Omental fat pad (tissue), 4 donors: ENCODE data around the gene SLC6A11. TPM values are rescaled to one million over a fixed set of nuclear protein-coding genes. Genes with fewer than 3 reads are reported as not detected.

Experiments used
- ATAC-seq: fragments of 150-250 bp; one replicate; pipeline ENCODE4 v1.9.1; 2016; ENCODE audit warnings: mild to moderate bottlenecking, moderate library complexity; ENCODE audit not compliant: low FRiP score
- DNase-seq: peaks from one replicate; pipeline ENCODE4 v3.0.0-alpha.2; 2019; ENCODE audit warnings: low spot score
- total RNA-seq, 4 donors: library from RNA; depleted of rRNA; stranded (reverse); fragments of >200 nt; gene quantifications; one replicate each; pipeline ENCODE4 v1.1.0, GENCODE V29; 2016
- TF ChIP-seq, protein P1 (sequence below), 3 donors: fragments of 450-650 bp; IDR thresholded peaks; one replicate each; pipeline ENCODE4 v1.5.1; 2016 to 2017; ENCODE audit warnings: antibody characterized with exemption in 3 of 3, mild to moderate bottlenecking in 3 of 3, moderate library complexity in 2 of 3

The SLC6A11 gene
- total RNA-seq, 4 donors from 2014 or later, result 0.09 TPM; not detected in 3

DNA sequence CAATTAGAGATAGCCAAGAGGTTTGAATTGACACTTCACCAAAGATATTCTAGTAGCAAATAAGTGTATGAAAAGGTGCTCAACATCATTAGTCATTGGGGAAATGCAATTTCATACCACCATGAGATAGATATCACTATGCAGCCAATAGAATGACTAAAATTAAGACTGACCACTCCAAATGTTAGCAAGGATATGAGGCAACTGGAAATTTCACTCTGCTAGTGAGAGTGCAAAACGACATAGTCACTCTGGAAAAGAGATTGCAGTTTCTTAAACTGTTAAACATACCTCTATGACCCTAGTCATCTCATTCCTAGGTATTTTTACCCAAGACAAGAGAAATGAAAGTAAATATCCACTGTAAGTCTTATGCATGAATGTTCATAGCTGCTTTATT is 27.6 kb upstream of the SLC6A11 start:
- ATAC-seq (no peak), DNase-seq (no peak)
- TF ChIP-seq, protein P1, sequence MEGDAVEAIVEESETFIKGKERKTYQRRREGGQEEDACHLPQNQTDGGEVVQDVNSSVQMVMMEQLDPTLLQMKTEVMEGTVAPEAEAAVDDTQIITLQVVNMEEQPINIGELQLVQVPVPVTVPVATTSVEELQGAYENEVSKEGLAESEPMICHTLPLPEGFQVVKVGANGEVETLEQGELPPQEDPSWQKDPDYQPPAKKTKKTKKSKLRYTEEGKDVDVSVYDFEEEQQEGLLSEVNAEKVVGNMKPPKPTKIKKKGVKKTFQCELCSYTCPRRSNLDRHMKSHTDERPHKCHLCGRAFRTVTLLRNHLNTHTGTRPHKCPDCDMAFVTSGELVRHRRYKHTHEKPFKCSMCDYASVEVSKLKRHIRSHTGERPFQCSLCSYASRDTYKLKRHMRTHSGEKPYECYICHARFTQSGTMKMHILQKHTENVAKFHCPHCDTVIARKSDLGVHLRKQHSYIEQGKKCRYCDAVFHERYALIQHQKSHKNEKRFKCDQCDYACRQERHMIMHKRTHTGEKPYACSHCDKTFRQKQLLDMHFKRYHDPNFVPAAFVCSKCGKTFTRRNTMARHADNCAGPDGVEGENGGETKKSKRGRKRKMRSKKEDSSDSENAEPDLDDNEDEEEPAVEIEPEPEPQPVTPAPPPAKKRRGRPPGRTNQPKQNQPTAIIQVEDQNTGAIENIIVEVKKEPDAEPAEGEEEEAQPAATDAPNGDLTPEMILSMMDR (IDR thresholded peaks at IDR 0.05), result no peak

DNA sequence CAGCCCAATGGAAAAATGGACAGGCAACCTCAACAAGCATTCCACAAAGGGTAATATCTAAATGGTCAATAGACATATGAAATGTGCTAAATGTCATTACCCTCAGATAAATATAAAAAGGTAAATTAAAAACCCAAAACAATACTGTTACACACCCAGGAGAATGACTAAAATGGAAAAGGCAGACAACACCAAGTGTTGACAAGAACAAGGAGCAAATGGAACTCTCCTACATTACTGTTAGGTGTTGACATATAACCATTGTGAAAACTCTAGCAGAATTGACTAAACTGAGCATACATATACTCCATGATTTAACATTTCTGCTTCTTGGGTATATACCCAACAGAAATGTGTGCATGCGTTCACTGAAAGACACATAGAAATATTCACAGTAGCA is 25.3 kb upstream of the SLC6A11 start:
- DNase-seq (no peak), ATAC-seq (no peak)
- TF ChIP-seq, protein P1 (IDR thresholded peaks at IDR 0.05), result no peak

DNA sequence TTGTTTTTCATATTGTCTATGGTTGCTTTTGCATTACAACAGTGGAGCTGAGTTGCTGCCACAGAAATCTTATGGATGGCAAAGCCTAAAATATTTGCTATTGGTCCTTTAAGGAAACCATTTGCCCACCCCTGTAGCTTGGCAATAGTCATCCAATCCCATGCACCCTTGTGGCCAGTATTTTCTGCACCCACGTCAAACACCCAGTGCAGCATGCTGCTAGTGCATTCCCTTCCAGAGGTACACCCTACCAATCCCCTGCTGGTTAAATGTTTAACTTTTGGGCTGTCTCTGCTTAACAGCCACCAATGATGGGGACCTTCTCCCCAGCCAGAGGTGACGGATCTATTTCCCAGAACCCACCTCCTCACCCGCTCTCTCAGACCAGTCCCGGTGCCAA is 23.8 kb upstream of the SLC6A11 start:
- no peak for ATAC-seq
- no peak for DNase-seq
- TF ChIP-seq, protein P1 (IDR thresholded peaks at IDR 0.05), result no peak

DNA sequence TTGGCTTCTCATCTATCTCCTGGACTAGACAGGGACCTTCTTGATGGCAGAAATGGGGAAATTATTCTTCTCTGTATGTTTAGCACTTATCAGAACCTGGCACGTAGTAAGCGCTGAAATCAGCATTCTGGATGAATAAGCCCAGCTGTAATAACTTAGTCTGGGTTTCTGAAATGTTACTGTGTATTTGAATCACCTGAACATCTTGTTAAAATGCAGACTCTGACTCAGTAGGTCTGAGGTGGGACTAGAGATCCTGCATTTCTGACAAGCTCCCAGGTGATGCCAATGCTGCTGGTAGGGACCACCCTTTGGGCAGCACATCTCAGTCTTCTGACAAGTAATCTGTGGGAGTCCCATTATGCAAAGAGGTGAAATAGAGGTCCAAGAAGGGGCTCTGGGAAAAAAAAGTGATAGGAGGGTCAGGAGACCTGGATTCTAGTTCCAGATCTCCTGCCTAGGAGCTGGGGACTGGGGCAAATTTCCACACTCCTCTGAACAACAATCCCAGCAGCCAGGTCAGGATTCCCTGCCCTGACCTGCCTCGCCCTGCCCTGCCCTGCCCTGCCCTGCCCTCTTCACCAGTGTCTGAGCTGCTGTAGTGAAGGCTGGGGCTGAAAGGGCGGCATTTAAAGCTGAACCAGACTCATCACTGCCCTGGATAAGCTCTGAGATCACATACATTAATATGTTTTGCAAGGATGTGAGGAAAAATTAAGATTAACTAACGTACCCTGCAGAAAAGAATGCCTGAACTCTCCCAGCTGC is 17.2 kb upstream of the SLC6A11 start:
- TF ChIP-seq, protein P1 (IDR thresholded peaks at IDR 0.05), result no peak
- ATAC-seq, result no peak
- no peak for DNase-seq

DNA sequence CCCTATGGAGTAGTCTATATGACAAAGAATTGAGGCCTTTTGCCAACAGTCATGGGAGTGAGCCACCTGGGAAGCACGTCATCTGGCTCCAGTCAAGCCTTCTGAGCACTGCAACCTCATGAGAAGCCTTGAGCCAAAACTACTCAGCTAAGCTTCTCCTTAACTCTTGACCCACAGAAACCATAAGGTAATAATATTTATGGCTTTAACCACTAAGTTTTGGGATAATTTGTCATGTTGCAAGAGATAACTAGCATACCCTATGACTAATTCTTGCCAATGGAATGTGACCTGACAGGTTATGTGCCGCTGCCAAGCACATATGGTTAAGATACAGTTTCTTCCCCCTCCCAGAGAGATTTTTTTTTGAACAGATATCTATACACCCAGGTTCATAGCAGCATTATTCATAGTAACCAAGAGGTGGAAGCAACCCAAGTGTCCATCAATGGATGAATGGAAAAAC is 11.8 kb upstream of the SLC6A11 start:
- ATAC-seq (no peak), DNase-seq (no peak)
- TF ChIP-seq, protein P1 (IDR thresholded peaks at IDR 0.05), result no peak

DNA sequence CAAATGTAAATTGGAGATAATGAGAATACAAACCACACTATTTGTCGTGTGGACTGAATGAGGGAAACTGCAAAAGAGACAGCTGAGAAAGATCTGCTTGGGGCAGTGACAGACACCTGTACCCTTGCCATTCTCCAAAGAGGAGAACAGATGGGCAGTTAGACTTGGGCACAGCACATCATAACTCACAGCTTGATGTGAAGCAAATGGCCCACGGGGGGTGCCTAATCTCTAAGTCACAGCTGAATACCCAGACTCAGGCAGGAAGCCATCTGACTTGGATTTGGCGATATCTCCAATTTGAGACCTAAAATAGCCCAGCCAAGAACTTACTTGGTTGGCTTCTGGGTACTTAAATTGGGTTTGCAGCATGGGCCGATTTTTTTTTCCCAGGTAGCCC is 10.0 kb upstream of the SLC6A11 start:
- no peak for ATAC-seq
- DNase-seq, result no peak
- TF ChIP-seq, protein P1 (IDR thresholded peaks at IDR 0.05), result no peak

DNA sequence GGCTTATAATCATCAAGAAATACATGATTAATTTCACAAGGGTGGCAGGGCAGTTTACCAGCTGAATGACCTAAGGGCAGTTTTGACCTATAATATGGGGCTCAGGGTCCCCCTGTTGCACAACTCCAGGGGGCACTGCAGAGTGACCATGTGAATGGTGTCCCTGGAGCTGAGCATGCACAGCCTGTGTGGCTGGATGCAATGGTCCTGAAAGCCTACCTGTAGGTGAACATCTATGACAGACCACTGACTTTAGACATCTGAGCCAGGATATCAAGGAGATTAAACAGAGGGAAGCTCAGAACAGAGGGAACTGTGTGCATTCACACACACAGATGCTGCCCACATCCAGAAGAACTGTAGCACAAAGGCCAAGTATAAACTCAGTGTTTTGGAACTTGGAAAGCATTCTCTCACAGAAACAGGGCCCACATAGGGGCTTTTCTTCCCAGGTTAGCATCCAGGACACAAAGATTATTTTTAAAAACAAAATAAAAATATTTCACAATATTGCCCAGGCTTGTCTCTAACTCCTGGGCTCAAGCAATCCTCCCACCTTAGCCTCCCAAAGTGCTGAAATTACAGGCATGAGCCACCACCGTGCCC is 7.8 kb upstream of the SLC6A11 start:
- TF ChIP-seq, protein P1 (IDR thresholded peaks at IDR 0.05), result no peak
- DNase-seq (no peak), ATAC-seq (no peak)
